SK-N-MC (cell line): ENCODE measurements around the gene TLX2.
"Not testable (repeated sequence)": the region's sequence is repeated elsewhere in the genome, so short reads cannot be mapped to it uniquely, and the experiment has no call there.

Experiments
- DNase-seq: peaks from one replicate; pipeline ENCODE4 v3.0.0-alpha.2; 2011; ENCODE audit warnings: low read depth, low spot score
- H3K27ac ChIP-seq: fragments of 200-600 bp; sonication (generic); 2 replicates; pipeline ENCODE4 v1.5.1; 2016; ENCODE audit warnings: mixed run types
- H3K36me3 ChIP-seq: fragments of 200-600 bp; sonication (generic); 2 replicates; pipeline ENCODE4 v1.6.1; 2017; ENCODE audit warnings: antibody characterized with exemption, low read length, mixed read lengths; ENCODE audit not compliant: insufficient read depth
- H3K4me3 ChIP-seq: fragments of 200-600 bp; sonication (generic); 2 replicates; pipeline ENCODE4 v1.5.1; 2016
- H3K9ac ChIP-seq: fragments of 200-600 bp; sonication (generic); 2 replicates; pipeline ENCODE4 v1.8.0; 2017; ENCODE audit warnings: mixed run types, mixed read lengths; ENCODE audit not compliant: insufficient read length
- H3K9me3 ChIP-seq: fragments of 200-600 bp; sonication (generic); 2 replicates; pipeline ENCODE4 v1.6.1; 2017; ENCODE audit warnings: low read depth, mild to moderate bottlenecking, antibody characterized with exemption, low read length, moderate library complexity, mixed read lengths
- EZH2 ChIP-seq: fragments of 200-600 bp; sonication (generic); IDR thresholded peaks from one replicate; pipeline ENCODE4 v1.6.1; 2017; ENCODE audit warnings: antibody characterized with exemption
- FOXP2 ChIP-seq: optimal IDR thresholded peaks from 2 replicates; pipeline ENCODE3; 2011; ENCODE audit warnings: mild to moderate bottlenecking, moderate library complexity; ENCODE audit not compliant: insufficient read depth; ENCODE audit errors: extremely low read length, control extremely low read depth
- POLR2AphosphoS5 ChIP-seq: IDR thresholded peaks from 2 replicates; pipeline ENCODE4 v1.6.1; 2012; ENCODE audit warnings: mild to moderate bottlenecking, low read depth, low read length, borderline replicate concordance

Gene TLX2

GRCh38 chr2:74481431-74481830 is 32.8 kb upstream of the TLX2 start:
- no peak overlapping the region for H3K27ac ChIP-seq
- peaks cover 8% of the 10 kb centered on the region; the same call in 1 of the 2 replicates for H3K36me3 ChIP-seq
- peak overlapping the region; percentile 82 for H3K9ac ChIP-seq
- no peak for DNase-seq
- no peaks in the 10 kb centered on the region for H3K9me3 ChIP-seq
- TF ChIP-seq FOXP2 (no peak), POLR2AphosphoS5 (no peak), EZH2 (no peak)
- peak overlapping the region; percentile 90 for H3K4me3 ChIP-seq

GRCh38 chr2:74481961-74482800 is 32.1 kb upstream of the TLX2 start:
- peak overlapping the region; percentile 82 for H3K9ac ChIP-seq
- DNase-seq: no peak
- peak overlapping the region; percentile 90 for H3K4me3 ChIP-seq
- no peak for TF ChIP-seq POLR2AphosphoS5
- TF ChIP-seq FOXP2: no peak
- no peak for TF ChIP-seq EZH2
- peaks cover 8% of the 10 kb centered on the region; the same call in 1 of the 2 replicates for H3K36me3 ChIP-seq
- no peaks in the 10 kb centered on the region for H3K9me3 ChIP-seq
- 0 out of 2 replicates have a peak overlapping the region, but pooled peaks have one; percentile 40 for H3K27ac ChIP-seq

- peak; percentile 85 for DNase-seq
- peak; percentile 77; the same call in 1 of the 2 replicates for TF ChIP-seq POLR2AphosphoS5
- TF ChIP-seq FOXP2: no peak
- Histone ChIP-seq H3K9me3 (no peaks in the 10 kb centered on the region), H3K36me3 (peaks cover 5% of the 10 kb centered on the region; the same call in 1 of the 2 replicates), H3K9ac (peak within 1 kb of the TSS; percentile 82), H3K27ac (0 out of 2 replicates have a peak within 1 kb of the TSS, but pooled peaks have one; percentile 40), H3K4me3 (peak within 1 kb of the TSS; percentile 90)
Measured at GRCh38 chr2:74482801-74483674, 31.2 kb upstream of the TLX2 start, which contains the start of the genes CCDC142 and TTC31. Gene CCDC142 (minus strand): TSS chr2:74482998. CDS start chr2:74482837, 161 bp downstream. Gene TTC31 (plus strand): TSS chr2:74483081. CDS start chr2:74483096, 15 bp downstream.

- not testable (repeated sequence) for H3K27ac ChIP-seq, DNase-seq, H3K9me3 ChIP-seq, H3K36me3 ChIP-seq
- peak overlapping the region; percentile 82 for H3K9ac ChIP-seq
- H3K4me3 ChIP-seq: peak overlapping the region; percentile 90
Measured at GRCh38 chr2:74483675-74484164, 30.5 kb upstream of the TLX2 start.

- Histone ChIP-seq H3K9ac (no peak overlapping the region), H3K4me3 (no peak overlapping the region), H3K36me3 (peaks cover 4% of the 10 kb centered on the region; the same call in 1 of the 2 replicates), H3K9me3 (no peaks in the 10 kb centered on the region), H3K27ac (no peak overlapping the region)
- TF ChIP-seq POLR2AphosphoS5 (no peak), FOXP2 (no peak), EZH2 (no peak)
- DNase-seq: no peak
Measured at GRCh38 chr2:74486141-74486540, 28.1 kb upstream of the TLX2 start.

- no peak for TF ChIP-seq POLR2AphosphoS5
- no peak for TF ChIP-seq FOXP2
- TF ChIP-seq EZH2: no peak
- DNase-seq: no peak
- H3K4me3 ChIP-seq: no peak overlapping the region
- no peaks in the 10 kb centered on the region for H3K9me3 ChIP-seq
- H3K9ac ChIP-seq: no peak overlapping the region
- H3K27ac ChIP-seq: no peak overlapping the region
- H3K36me3 ChIP-seq: peaks cover 14% of the 10 kb centered on the region; the same call in 1 of the 2 replicates
Measured at GRCh38 chr2:74488643-74489481, 25.4 kb upstream of the TLX2 start.

GRCh38 chr2:74489906-74490305 is 24.3 kb upstream of the TLX2 start:
- H3K27ac ChIP-seq: no peak overlapping the region
- no peak for DNase-seq
- no peak overlapping the region for H3K4me3 ChIP-seq
- H3K9me3 ChIP-seq: no peaks in the 10 kb centered on the region
- H3K9ac ChIP-seq: no peak overlapping the region
- no peak for TF ChIP-seq FOXP2
- no peak for TF ChIP-seq POLR2AphosphoS5
- no peak for TF ChIP-seq EZH2
- peaks cover 14% of the 10 kb centered on the region; the same call in 1 of the 2 replicates for H3K36me3 ChIP-seq
